Measurements from ENCODE around the gene CCNYL1.

GRCh38 chr2:207673431-207673830 is 38.0 kb upstream of the CCNYL1 start:
- TF ChIP-seq CTCF (IDR thresholded peaks at IDR 0.05), result no peak
- no peak for TF ChIP-seq POLR2A (IDR thresholded peaks at IDR 0.05)
- no peak for TF ChIP-seq EP300 (IDR thresholded peaks at IDR 0.05)

Data from ovary (tissue), 3 donors.